Measurements from ENCODE around the gene APIP. TPM values are rescaled to one million over a fixed set of nuclear protein-coding genes. Genes with fewer than 3 reads are reported as not detected.

The APIP gene
- total and polyA plus RNA-seq, 10 of the 15 experiments (the other 5 are each of a cell fraction or from before 2014, with no cell fraction given): 26.8 to 87.1 (median 52.8) TPM

GRCh38 chr11:34891611-34892010, 24.6 kb downstream of the APIP start:
- no peaks in the 10 kb centered on the region for H3K4me1 ChIP-seq (ENCODE audit: control insufficient read depth, insufficient read depth, low read length)
- H3K4me2 ChIP-seq (ENCODE audit: control insufficient read depth, insufficient read depth): no peak overlapping the region
- BruUV-seq (replicated peaks): no TSS peak
- H3K79me2 ChIP-seq (ENCODE audit: control insufficient read depth, insufficient read depth, low read length): no peaks in the 10 kb centered on the region
- intact Hi-C loops (cut with micrococcal nuclease; ENCODE audit: unreplicated experiment) (loop anchor here (1.0 to 5.0 kb wide), 3 partner anchors 305 to 524 kb away; partner anchors contain the start of gene ELF5), in situ Hi-C loops (cut with MboI) (loop anchor here (5.0 kb wide), 1 partner anchor 304 kb away; no protein-coding TSS in a partner anchor)
- no peak for TF ChIP-seq DPF2 (IDR thresholded peaks at IDR 0.05)
- H3K9me3 ChIP-seq (replicated peaks; ENCODE audit: control insufficient read depth, insufficient read depth, low read length): peaks cover 1% of the 10 kb centered on the region; the same call in 1 of the 3 replicates
- no peak overlapping the region for H3K27ac ChIP-seq (ENCODE audit: control insufficient read depth, insufficient read depth)
- RAD21 ChIA-PET (ENCODE audit: unreplicated experiment): interaction anchor here (0.8 to 1.5 kb wide), 4 partner anchors 35 to 414 kb away, joined by 3 to 10 read pairs (median 3); no protein-coding TSS in a partner anchor
- ATAC-seq: no peak
- no peak for DNase-seq (ENCODE audit: low read depth, low spot score)
- no peak for FAIRE-seq
- no peak overlapping the region for H3K4me3 ChIP-seq
- CTCF ChIA-PET: interaction anchor here (0.5 to 2.9 kb wide), 10 partner anchors 15 to 654 kb away, joined by 3 to 32 read pairs (median 3); no protein-coding TSS in a partner anchor
- POLR2A ChIA-PET: interaction anchor here (0.5 kb wide), 1 partner anchor 1181 kb away, joined by 7 read pairs; no protein-coding TSS in a partner anchor
- H3K27me3 ChIP-seq (replicated peaks in 1 of 2; ENCODE audit: control insufficient read depth in 2 of 2, insufficient read depth in 2 of 2, low read length in 1 of 2): no peaks in the 10 kb centered on the region
- no peak overlapping the region for H3K9ac ChIP-seq (ENCODE audit: control insufficient read depth, insufficient read depth, low read length)
- SMC1A ChIA-PET (ENCODE audit: uncharacterized antibody, unreplicated experiment): interaction anchor here (0.6 to 2.4 kb wide), 9 partner anchors 9 to 502 kb away, joined by 3 to 11 read pairs (median 3); partner anchors contain the start of gene ELF5
- WGBS (ENCODE audit: insufficient coverage, insufficient replicate concordance, low lambda C conversion rate, missing lambda C conversion rate): 59% methylated on average over 3 of the region's 3 CpGs
- H4K20me1 ChIP-seq (ENCODE audit: control insufficient read depth, insufficient read depth): no peaks in the 10 kb centered on the region
- H3K36me3 ChIP-seq (ENCODE audit: control insufficient read depth in 2 of 2, insufficient read depth in 2 of 2, low read length in 1 of 2): peaks cover 0 to 3% of the 10 kb centered on the region in 2 experiments; a peak in 1 of 4 replicates
- H2AFZ ChIP-seq (ENCODE audit: control insufficient read depth, low read depth, low read length): no peak overlapping the region

DNA sequence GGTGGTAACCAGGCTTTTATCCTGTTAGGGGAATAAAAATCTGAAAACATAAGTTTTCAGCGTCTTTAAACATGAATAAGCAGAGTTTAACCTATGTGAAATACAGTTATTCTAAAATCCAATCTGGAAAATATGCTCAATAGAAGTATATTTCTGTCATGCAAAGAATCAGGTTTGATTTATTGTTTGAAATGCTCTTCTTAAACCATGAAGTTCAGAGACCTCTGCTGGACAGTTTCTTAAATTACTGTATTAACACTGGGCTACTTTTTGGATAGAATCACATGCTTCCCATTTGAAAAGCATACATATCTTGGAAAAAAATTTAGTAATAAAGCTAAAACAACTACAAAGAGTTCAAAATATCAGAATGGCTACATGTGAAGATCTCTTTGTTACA, 25.4 kb downstream of the APIP start:
- H3K4me3 ChIP-seq: no peak overlapping the region
- RAD21 ChIA-PET (ENCODE audit: unreplicated experiment): interaction anchor here (1.0 to 1.3 kb wide), 2 partner anchors 304 to 415 kb away, joined by 3 to 10 read pairs; no protein-coding TSS in a partner anchor
- H3K9me3 ChIP-seq (replicated peaks; ENCODE audit: control insufficient read depth, insufficient read depth, low read length): no peaks in the 10 kb centered on the region

More for the DNA sequence above, 25.4 kb downstream of the APIP start:
- H3K9ac ChIP-seq (ENCODE audit: control insufficient read depth, insufficient read depth, low read length): no peak overlapping the region
- CTCF ChIA-PET: interaction anchor here (0.5 to 2.9 kb wide), 9 partner anchors 16 to 655 kb away, joined by 3 to 32 read pairs (median 3); no protein-coding TSS in a partner anchor
- 100% methylated on average over 1 of the region's 1 CpG for WGBS (ENCODE audit: insufficient coverage, insufficient replicate concordance, low lambda C conversion rate, missing lambda C conversion rate)
- H3K4me2 ChIP-seq (ENCODE audit: control insufficient read depth, insufficient read depth): no peak overlapping the region
- no peak overlapping the region for H2AFZ ChIP-seq (ENCODE audit: control insufficient read depth, low read depth, low read length)
- H3K27me3 ChIP-seq (replicated peaks in 1 of 2; ENCODE audit: control insufficient read depth in 2 of 2, insufficient read depth in 2 of 2, low read length in 1 of 2): no peaks in the 10 kb centered on the region
- TF ChIP-seq SMC3 (IDR thresholded peaks at IDR 0.05; ENCODE audit: borderline replicate concordance, low read length): peak; percentile 42; the same call in 1 of the 2 replicates
- peak; percentile 66 for TF ChIP-seq RAD21 (IDR thresholded peaks at IDR 0.05; ENCODE audit: insufficient read depth, low read depth, low read length)
- no peak for TF ChIP-seq NBN (IDR thresholded peaks at IDR 0.05)
- no peak for TF ChIP-seq JUND (IDR thresholded peaks at IDR 0.05; ENCODE audit: low read depth, low read length)
- no peak for TF ChIP-seq FOXM1 (IDR thresholded peaks at IDR 0.05; ENCODE audit: low read depth, low read length)
- peak; percentile 63; the same call in 1 of the 2 replicates for TF ChIP-seq PKNOX1 (IDR thresholded peaks at IDR 0.05)
- TF ChIP-seq CTCF (IDR thresholded peaks at IDR 0.05 in 2 of 3, conservative IDR thresholded peaks at IDR 0.05 in 1 of 3; ENCODE audit: control insufficient read depth in 2 of 3, extremely low read depth in 1 of 3, insufficient read depth in 1 of 3, low read depth in 3 of 3, low read length in 3 of 3): peak; percentile 19 to 57 (median 41); a peak in 5 of 6 replicates
- TF ChIP-seq ZNF24 (IDR thresholded peaks at IDR 0.05): no peak
- intact Hi-C loops (cut with micrococcal nuclease; ENCODE audit: unreplicated experiment) (loop anchor here (1.0 to 5.0 kb wide), 3 partner anchors 305 to 524 kb away; partner anchors contain the start of gene ELF5), in situ Hi-C loops (cut with MboI) (loop anchor here (5.0 kb wide), 1 partner anchor 304 kb away; no protein-coding TSS in a partner anchor)
- FAIRE-seq (no peak), DNase-seq (ENCODE audit: low read depth, low spot score) (no peak), ATAC-seq (peak; percentile 41; the same call in 1 of the 3 replicates)
- H3K36me3 ChIP-seq (ENCODE audit: control insufficient read depth in 2 of 2, insufficient read depth in 2 of 2, low read length in 1 of 2): peaks cover 0 to 3% of the 10 kb centered on the region in 2 experiments; a peak in 1 of 4 replicates
- no peaks in the 10 kb centered on the region for H3K4me1 ChIP-seq (ENCODE audit: control insufficient read depth, insufficient read depth, low read length)
- SMC1A ChIA-PET (ENCODE audit: uncharacterized antibody, unreplicated experiment): interaction anchor here (0.7 to 2.4 kb wide), 7 partner anchors 51 to 486 kb away, joined by 3 to 11 read pairs (median 4); partner anchors contain the start of gene ELF5
- POLR2A ChIA-PET: no interaction called here
- no peaks in the 10 kb centered on the region for H4K20me1 ChIP-seq (ENCODE audit: control insufficient read depth, insufficient read depth)
- H3K27ac ChIP-seq (ENCODE audit: control insufficient read depth, insufficient read depth): no peak overlapping the region
- H3K79me2 ChIP-seq (ENCODE audit: control insufficient read depth, insufficient read depth, low read length): no peaks in the 10 kb centered on the region
- no TSS peak for BruUV-seq (replicated peaks)
